ENCODE results near the gene OR10H1.
"Not testable (repeated sequence)": the region's sequence is repeated elsewhere in the genome, so short reads cannot be mapped to it uniquely, and the experiment has no call there.

The OR10H1 gene, protein sequence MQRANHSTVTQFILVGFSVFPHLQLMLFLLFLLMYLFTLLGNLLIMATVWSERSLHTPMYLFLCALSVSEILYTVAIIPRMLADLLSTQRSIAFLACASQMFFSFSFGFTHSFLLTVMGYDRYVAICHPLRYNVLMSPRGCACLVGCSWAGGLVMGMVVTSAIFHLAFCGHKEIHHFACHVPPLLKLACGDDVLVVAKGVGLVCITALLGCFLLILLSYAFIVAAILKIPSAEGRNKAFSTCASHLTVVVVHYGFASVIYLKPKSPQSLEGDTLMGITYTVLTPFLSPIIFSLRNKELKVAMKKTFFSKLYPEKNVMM

DNA sequence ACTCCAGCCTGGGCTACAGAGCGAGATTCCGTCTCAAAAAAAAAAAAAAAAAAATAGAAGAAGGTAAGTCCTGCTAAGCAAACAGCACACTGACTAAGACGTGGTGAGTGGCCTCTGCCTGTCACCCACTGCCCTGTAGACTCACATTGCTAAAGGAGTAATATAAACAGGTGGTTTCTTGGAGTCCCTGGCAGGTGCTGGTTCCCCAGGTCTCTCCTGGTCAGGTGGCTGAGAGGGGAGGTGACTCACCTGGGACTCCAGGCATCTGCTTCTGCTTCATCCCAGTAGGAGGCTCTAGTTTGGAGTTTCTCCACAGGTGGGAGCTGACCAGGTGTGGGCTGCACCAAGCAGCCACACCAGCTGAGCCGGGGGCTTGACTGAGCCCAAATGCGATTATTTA is at the start of gene OR10H1:
Gene OR10H1, minus strand, starts transcription at position 359 of the 400 bp plus-strand sequence. CDS start 7,627 bp downstream, outside the sequence.
- no peak for DNase-seq (ENCODE audit: low read depth in 2 of 3, low spot score in 1 of 3)

DNA sequence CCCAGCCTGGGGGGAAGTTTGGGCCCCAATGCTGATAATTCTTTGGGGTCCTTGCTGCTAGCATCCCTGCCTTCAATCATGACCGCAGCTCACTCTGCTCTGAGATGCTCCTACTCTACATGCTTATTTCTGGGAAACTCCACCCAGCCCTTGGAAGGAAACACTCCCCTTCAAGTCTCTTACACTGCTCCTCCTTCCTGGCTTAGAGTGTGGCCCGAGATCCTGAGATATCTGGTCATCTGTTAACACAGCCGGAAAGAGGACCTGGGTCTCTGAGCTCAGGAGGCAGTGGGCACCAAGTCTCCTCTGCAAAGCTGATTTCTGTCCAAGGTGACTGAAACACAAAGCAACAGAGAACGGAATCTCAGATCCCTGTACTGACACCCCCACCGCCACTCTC is 49.4 kb upstream of the OR10H1 start:
- no peak for DNase-seq (ENCODE audit: low read depth in 2 of 3, low spot score in 1 of 3)

DNA sequence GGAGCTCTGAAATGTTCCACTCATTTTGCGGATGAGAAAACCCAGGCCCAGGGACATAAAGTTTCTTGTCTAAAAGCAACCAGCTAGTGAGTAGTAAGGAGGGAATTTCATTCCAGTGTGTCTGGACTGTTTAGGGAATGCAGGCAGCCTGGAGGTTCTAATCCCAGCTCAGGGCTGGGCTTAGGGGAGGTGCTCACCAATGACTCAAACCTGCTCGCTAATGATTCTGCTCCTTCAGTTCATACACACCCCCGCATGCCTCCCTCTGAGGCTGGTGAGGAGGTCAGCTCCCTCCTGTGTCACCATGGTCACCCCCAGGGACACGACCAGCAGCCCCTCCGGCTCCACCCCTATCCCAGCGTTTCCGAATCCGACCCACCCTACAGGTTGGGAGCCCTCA is 47.8 kb upstream of the OR10H1 start:
- DNase-seq (ENCODE audit: low read depth in 2 of 3, low spot score in 1 of 3): no peak

DNA sequence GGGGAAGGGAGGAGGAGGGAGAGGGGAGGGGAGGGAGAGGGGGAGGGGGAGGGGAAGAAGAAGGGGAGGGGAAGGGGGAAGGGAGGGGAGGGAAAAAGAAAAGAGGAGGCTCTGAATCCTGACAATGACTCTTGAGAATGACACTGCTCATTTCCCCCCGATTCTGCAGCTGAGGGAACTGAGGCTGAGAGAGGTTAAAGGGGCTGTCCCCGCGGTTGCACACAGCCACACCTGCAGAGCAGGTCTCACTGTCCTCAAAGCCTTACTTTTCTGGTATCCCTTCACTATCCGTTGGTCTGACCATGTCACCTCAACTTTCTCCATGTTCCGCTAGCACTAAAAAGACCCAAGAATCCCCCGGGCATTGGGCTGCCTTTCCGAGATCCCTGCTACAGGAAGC is 47.0 kb upstream of the OR10H1 start:
- no peak for DNase-seq (ENCODE audit: low read depth in 2 of 3, low spot score in 1 of 3)

DNA sequence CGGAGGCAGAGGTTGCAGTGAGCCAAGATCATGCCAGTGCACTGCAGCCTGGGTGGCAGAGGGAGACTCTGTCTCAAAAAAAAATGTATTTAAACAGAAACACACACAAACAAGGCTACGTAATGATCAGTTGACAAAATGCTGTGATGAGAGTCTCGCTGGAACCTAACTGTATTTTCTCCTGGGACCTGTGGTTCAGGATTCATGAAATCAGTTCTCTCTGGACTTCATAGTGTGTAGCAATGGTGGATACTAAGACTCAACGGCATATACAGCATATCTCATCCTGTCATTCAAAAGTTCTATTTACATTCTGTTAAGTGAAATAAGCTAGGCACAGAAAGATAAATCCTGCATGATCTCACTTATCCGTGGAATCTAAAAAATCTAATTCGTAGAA is 45.1 kb upstream of the OR10H1 start:
- DNase-seq (ENCODE audit: low read depth in 2 of 3, low spot score in 1 of 3): no peak

DNA sequence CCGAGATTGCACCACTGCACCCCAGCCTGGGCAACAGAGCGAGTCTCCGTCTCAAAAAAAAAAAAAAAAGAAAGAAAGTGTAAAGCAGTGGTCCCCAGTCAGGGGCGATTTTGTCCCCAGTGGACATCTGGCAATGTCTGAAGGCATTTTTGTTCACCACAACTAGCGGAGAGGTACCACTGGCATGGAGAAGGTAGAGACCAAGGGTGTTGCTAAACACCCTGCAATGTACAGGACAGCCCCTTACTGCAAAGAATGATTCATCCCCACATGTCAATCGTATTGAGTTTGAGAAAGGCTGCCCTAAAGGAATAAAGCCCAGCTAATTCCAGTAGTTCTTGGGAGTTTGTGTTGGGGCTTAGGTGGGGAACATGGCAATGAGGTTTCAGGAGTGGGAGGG is 43.7 kb upstream of the OR10H1 start:
- no peak for DNase-seq (ENCODE audit: low read depth in 2 of 3, low spot score in 1 of 3)

DNA sequence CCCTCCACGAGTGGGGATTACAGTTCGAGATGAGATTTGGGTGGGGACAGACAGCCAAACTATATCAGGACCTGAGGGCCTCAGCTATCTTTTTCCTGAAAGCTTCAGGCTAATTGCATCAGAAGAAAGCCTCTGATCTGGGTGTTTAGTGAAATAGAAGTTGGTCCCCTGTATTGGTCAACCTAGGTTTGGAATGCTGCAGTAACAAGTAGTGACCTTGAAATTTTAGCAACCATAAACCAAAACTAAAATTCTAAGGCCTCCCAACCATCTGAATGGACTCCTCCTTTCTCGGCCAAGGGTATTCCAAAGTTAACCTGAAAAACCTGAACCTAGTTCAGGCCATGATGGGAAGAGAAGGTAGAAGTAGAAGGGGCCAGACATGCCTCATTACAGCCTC is 34.9 kb upstream of the OR10H1 start:
- no peak for DNase-seq (ENCODE audit: low read depth in 2 of 3, low spot score in 1 of 3)

DNA sequence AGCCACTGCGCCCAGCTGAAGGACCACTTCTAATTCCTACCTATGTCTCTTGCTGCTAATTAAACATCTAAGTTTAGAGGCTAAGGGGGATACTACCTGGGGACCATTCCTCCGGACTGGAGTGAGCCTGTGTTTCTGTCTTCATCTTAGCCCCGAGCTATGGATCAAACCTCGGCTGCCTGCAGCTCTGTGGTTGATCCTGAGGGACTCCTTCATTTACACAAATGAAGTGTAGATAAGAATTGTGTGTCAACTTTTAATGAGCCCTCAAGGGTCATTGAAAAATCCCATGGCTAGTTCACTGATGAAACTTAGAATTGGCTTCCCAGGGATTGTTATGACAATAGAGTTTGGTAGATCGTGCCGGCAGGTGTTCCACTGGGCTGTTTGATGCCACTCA is 31.5 kb upstream of the OR10H1 start:
- DNase-seq (ENCODE audit: low read depth in 2 of 3, low spot score in 1 of 3): no peak

DNA sequence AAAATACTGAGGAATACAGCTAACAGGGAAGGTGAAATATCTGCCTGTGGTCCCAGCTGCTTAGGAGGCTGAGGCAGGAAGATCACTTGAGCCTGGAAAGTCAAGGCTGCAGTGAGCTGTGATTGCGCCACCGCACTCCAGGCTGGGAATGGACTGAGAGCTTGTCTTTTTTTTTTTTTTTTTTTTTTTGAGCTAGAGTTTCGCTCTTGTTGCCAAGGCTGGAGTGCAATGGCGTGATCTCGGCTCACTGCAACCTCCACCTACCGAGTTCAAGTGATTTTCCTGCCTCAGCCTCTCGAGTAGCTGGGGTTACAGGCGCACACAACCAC is 28.4 kb upstream of the OR10H1 start:
- not testable (repeated sequence) for DNase-seq (ENCODE audit: low read depth in 2 of 3, low spot score in 1 of 3)

DNA sequence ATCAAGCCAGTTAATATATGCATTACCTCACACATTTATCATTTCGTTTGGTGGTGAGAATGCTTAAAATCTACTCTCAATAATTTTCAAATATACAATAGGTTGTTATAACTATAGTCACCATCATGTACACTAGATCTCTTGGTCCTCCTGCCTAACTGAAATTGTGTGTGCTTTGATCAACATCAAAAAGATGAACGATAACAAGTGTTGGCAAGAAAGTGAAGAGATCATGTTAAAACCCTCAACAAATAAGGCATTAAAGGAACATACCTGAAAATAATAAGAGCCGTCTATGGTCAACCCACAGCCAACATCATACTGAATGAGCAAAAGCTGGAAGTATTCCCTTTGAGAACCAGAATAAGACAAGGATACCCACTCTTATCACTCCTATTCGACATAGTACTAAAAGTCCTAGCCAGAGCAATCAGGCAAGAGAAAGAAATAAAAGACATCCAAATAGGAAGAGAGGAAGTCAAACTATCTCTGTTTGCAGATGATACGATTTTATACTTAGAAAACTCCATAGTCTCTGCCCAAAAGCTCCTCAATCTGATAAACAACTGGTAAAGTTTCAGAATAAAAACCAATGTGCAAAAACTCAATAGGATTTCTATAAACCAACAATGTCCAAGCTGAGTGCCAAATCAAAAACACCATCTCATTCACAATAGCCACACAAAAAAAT is 27.9 kb upstream of the OR10H1 start:
- DNase-seq (ENCODE audit: low read depth in 2 of 3, low spot score in 1 of 3): no peak

DNA sequence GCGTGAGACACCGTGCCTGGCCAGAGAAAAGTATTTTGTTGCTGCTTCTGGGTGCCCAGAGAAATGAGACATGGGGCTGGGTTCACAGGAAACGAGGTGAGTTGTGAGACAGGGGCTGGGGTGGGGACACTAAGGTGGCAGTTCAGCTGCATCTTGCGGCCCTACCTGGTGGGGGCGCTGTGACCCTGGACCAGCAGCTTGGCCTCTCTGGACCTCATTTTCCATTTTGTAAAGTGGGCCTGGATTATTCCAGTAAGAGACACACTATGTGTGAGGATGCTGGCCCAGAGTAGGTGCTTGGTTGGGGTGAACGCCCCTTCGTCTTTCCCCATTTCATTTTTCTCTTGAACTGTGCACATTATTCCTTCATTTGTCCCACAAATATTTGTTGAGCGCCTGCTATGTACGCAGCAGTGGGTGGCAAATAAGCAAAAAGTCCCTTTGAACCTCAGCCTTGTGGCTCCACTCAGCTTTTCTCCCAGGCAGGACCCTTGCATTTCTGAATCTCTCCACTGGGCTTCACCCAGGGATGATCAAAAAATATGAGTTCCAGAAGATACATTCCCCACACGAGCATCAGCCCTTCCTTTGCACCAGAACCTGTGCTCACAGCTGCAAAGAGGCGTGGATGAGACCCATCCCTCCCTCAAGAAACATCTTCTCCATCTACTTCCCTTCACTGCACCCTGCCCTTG is 26.6 kb upstream of the OR10H1 start:
- DNase-seq (ENCODE audit: low read depth in 2 of 3, low spot score in 1 of 3): peak in 1 of 3 donors; percentile 11

DNA sequence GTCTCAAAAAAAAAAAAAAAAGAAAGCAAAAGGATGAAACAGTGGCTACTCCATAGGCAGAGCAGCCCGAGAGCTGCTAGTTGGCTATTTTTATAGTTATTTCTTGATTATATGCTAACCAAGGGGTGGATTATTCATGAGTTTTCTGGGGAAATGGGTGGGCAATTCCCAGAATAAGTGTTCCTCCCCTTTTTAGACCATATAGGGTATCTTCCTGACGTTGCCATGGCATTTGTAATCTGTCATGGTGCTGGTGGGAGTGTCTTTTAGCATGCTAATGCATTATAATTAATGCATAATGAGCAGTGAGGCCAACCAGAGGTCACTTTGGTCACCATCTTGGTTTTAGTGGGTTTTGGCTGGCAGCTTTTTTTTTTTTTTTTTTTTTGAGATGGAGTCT is 25.4 kb upstream of the OR10H1 start:
- DNase-seq (ENCODE audit: low read depth in 2 of 3, low spot score in 1 of 3): no peak

DNA sequence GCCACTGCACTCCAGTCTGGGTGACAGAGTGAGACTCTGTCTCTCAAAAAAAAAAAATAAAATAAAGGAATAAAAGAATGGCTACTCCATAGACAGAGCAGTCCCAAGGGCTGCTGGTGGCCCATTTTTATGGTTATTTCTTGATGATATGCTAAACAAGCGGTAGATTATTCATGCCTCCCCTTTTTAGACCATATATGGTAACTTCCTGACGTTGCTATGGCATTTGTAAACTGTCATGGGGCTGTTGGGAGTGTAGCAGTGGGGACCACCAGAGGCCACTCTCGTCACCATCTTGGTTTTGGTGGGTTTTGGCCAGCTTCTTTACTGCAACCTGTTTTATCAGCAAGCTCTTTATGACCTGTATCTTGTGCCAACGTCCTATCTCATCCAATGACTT is 24.4 kb upstream of the OR10H1 start:
- DNase-seq (ENCODE audit: low read depth in 2 of 3, low spot score in 1 of 3): not testable (repeated sequence)

DNA sequence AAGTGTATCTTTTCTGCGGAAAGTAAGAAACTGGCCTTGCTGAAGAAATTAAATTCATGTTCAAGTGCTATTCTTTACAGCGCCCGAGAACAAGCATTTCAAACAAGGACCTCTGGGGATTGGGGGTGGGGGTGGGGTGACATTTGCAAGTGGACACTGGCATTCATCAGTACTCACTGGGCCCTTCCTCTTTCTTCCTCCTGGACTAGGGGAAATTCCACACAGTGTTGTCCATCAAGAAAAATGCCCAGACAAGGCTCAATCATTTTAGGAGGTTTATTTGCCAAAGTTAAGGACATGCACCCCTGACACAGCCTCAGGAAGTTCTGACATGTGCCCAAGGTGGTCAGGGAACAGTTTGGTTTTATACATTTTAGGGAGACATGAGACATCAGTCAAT is 22.9 kb upstream of the OR10H1 start:
- no peak for DNase-seq (ENCODE audit: low read depth in 2 of 3, low spot score in 1 of 3)

DNA sequence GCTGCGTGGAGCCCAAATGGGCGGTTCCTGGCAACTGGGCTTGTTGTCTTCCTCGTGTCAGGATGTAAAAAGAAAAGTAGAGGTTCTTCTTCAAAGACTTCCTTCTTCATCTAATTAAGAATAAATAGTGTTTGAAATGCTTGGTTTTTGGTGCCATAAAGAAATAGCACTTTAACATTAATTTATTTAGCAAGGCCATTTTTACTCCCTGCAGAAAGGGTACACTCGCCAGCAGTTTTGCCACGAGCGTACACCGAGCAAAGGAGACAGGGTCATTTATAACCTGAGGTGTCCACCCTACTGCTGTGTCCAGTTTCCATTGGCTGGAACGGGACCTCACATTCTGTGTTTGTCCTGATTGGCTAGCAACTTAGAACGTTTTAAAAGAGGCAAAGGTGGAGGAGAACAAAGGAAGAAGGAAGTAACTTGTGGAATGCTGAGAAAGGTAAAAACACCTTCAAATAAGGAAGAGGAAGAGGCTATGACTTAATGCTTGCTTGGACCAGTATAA is 21.8 kb upstream of the OR10H1 start:
- peak; percentile 3 to 9 (median 6) for DNase-seq (ENCODE audit: low read depth in 2 of 3, low spot score in 1 of 3)

DNA sequence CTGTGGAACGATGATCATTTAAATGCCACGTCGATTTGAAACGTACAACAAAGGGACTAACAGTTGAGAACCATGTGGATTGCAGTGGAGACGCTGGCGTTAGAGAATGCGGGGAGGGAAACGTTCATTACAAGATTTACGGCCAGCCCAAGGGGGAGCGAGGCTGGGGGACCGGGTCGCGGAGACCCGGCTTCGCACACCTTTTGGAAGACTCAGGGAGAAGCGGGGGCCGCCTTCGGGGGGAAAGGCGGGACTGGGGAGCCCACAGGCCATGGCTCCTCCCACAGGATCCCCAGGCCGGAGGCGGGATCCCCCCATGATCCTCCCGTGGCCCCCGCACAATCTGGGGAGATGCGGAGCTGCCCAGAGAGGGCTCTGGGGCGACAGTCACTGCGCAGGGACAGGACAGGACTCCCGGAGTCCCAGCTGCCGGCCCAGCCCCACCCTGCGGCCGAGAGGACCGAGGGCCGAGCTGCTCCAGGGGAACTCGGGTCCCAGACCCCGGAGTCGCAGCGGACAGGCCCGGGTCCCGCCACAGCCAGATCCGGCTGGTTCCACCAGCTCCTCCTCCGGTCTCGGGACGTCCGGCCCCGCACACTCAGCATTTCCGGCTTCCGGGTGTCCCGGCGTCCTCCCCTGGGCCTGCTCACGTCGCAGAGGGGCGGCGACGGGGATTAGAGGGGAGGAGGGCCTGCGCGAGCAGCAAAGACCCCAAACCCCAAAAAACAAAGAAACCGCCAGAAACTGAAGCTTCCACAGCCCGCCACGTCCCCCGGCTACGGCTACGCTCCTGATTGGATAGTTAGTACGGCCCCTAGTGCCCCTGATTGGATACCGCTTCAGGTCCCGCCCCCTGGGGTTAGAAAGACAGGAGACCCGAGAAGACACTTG is 21.1 kb upstream of the OR10H1 start:
- DNase-seq (ENCODE audit: low read depth in 2 of 3, low spot score in 1 of 3): peak; percentile 86 to 94 (median 89)

DNA sequence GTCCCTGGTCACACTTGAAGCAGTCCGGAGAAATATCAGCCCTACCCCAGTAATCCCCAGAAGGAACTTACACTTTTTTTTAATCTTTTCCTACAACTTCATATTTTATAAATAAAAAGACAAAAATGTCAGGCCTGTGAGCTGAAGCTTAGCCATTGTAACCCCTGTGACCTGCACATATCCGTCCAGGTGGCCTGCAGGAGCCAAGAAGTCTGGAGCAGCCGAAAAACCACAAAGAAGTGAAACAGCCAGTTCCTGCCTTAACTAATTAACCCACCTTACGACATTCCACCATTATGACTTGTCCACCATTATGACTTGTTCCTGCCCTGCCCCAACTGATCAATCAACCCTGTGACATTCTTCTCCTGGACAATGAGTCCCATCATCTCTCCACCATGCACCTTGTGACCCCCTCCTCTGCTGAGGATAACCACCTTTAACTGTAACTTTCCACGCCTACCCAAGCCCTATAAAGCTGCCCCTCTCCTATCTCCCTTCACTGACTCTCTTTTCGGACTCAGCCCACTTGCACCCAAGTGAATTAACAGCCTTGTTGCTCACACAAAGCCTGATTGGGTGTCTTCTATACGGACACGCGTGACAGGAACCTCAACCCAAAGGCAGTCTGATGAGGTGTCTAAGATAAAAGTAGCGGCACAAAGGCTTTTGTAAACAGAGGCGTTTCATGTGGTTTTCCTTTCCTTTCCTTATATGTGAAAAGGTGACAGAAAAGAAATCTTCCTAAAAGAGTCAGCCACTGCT is 20.3 kb upstream of the OR10H1 start:
- DNase-seq (ENCODE audit: low read depth in 2 of 3, low spot score in 1 of 3): peak; percentile 6 to 38 (median 21)

DNA sequence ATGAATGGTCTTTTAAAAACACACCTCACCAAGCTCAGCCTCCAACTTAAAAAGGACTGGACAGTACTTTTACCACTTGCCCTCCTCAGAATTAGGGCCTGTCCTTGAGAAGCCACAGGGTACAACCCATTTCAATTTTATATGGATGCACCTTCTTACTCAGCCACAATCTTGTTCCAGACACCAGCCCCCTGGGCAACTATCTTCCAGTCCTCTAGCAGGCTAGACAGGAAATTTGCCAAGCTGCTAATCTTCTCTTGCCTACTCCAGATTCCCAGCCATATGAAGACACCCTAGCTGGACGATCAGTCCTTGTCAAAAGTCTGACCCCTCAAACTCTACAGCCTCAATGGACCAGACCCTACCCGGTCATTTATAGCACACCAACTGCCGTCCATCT is 18.8 kb upstream of the OR10H1 start:
- not testable (repeated sequence) for DNase-seq (ENCODE audit: low read depth in 2 of 3, low spot score in 1 of 3)

DNA sequence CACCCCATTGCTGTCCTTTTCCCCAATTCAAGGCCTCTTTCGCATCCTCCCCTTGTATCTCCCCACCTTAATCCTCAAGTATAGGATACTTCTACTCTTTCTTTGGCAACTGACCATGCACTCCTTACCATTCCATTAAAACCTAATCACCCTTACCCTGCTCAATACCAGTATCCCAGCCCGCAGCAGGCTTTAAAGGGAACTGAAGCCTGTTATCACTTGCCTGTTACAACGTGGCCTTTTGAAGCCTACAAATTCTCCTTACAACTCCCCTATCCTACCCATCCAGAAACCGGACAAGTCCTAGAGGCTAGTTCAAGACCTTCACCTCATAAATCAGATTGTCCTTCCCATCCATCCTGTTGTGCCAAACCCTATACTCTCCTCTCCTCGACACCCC is 16.2 kb upstream of the OR10H1 start:
- DNase-seq (ENCODE audit: low read depth in 2 of 3, low spot score in 1 of 3): no peak

DNA sequence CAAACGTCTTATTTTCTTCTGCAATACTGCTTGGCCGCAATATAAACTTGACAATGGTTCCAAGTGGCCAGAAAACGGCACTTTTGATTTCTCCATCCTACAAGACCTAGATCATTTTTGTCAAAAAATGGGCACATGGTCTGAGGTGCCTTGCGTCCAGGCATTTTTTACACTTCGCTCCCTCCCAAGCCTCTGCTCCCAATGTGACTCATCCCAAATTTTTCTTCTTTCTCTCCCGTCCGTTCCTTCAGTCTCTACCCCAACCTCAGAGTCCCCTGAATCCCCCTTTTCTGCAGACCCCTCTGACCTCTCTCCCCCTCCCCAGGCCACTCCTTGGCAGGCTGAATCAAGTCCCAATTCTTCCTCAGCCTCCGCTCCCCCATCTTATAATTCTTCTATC is 14.3 kb upstream of the OR10H1 start:
- DNase-seq (ENCODE audit: low read depth in 2 of 3, low spot score in 1 of 3): no peak
